ENCODE data around the gene GLP2R. TPM values are rescaled to one million over a fixed set of nuclear protein-coding genes. Genes with fewer than 3 reads are reported as not detected.

The GLP2R gene
- total and polyA plus RNA-seq, 9 donors, result 0.18 to 3.4 (median 0.57) TPM

DNA sequence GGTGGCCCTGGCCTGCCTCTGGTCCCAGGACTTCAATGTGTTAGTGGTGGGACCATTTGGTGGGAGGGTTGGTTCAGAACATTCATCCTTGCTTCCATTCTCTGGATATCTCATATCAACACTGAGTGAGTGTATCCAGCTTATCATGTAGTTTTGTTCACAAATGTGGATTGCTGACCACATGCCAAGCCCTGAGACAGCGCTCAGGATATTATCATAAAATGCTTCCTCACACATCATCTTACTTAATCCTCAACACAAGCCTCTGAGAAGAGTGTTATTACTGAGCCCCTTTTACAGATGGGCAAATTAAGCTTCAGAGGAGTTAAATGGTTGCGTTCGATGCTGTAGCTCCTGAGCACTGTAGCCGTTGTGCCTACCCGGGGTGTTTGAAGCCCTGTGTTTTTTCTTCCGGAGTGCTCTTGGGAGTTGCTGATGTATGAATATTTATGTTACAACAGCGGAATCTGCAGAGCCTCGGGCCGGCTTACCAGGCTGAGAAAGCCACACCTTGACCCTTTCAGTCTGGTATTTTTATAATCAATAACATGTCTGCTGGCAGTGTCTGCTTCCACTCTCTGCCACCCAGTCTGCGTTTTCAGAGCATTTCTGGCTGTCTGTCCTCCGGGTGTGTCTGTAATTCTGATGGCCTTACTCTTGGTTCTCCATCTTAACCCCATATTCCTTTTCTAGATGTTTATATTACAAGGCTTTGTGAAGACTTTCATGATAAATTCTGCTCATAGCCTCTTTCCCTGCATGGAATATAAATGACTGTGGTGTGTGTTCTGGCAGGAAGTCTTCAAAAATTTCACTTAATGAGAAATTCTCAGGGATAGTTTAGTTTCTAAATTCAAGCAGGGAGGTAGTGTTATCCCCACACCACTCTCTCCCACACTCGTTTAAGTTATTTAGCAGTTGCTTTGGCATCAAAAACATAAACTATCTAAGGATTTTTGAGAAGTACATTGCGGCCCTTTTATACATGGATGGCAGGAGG is 2.9 kb downstream of the GLP2R start:
- no peaks in the 10 kb centered on the region for H3K27me3 ChIP-seq
- peaks cover 6% of the 10 kb centered on the region for H3K4me1 ChIP-seq (ENCODE audit: insufficient read depth)
- TF ChIP-seq EP300 (IDR thresholded peaks at IDR 0.05) (no peak), CTCF (IDR thresholded peaks at IDR 0.05) (no peak), POLR2A (IDR thresholded peaks at IDR 0.05) (no peak)
- H3K36me3 ChIP-seq, result no peaks in the 10 kb centered on the region
- no peak overlapping the region for H3K27ac ChIP-seq
- no peak overlapping the region for H3K4me3 ChIP-seq
- intact Hi-C loops (cut with DNase I), result no loop called here
- WGBS, 3 donors, result 7 to 11% (median 9%) methylated on average over 13 of the region's 13 CpGs
- H3K9me3 ChIP-seq, result no peaks in the 10 kb centered on the region
- DNase-seq, result peak in 1 of 5 donors; percentile 47

- H3K27ac ChIP-seq, result peak overlapping the region in 1 of 2 donors; percentile 56
- no peak overlapping the region for H3K4me3 ChIP-seq
- peaks cover 6% of the 10 kb centered on the region for H3K4me1 ChIP-seq (ENCODE audit: insufficient read depth)
- no peaks in the 10 kb centered on the region for H3K36me3 ChIP-seq
- TF ChIP-seq EP300 (IDR thresholded peaks at IDR 0.05), result no peak
- TF ChIP-seq CTCF (IDR thresholded peaks at IDR 0.05), result no peak
- no peak for TF ChIP-seq POLR2A (IDR thresholded peaks at IDR 0.05)
- H3K9me3 ChIP-seq, result no peaks in the 10 kb centered on the region
- intact Hi-C loops (cut with DNase I), result no loop called here
- H3K27me3 ChIP-seq, result no peaks in the 10 kb centered on the region
- 13 to 42% (median 16%) methylated on average over 2 of the region's 2 CpGs for WGBS, 3 donors
- DNase-seq, result no peak
Measured at GRCh38 chr17:9829343-9829742, 3.6 kb downstream of the GLP2R start.

DNA sequence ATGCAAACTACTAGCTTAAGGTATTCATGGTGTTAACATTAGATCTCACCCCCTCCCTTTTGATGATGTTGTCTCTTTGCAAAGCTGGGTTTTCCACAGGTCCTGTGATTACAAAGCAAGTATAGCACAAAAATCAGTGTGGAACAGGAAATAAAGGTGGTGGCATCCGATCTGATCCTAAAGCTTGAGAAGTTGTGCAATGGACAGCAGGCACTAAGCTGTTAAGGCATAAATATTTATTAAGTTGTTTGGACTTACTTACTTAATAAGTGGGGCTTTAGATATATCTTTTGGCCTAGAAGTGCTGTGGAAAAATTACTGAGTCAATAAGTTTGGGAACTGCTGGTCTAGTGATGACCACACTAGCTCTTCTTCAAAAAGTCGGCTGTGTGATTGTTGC is 5.0 kb downstream of the GLP2R start:
- WGBS, 3 donors, result 78 to 82% (median 80%) methylated on average over 2 of the region's 2 CpGs
- DNase-seq, result no peak
- no peaks in the 10 kb centered on the region for H3K9me3 ChIP-seq
- H3K27me3 ChIP-seq, result no peaks in the 10 kb centered on the region
- no peaks in the 10 kb centered on the region for H3K36me3 ChIP-seq
- H3K4me3 ChIP-seq, result no peak overlapping the region
- TF ChIP-seq POLR2A (IDR thresholded peaks at IDR 0.05) (no peak), EP300 (IDR thresholded peaks at IDR 0.05) (no peak)
- H3K27ac ChIP-seq, result no peak overlapping the region
- peaks cover 6% of the 10 kb centered on the region for H3K4me1 ChIP-seq (ENCODE audit: insufficient read depth)
- intact Hi-C loops (cut with DNase I), result no loop called here

GRCh38 chr17:9833922-9834321 is 8.2 kb downstream of the GLP2R start:
- DNase-seq, result no peak
- TF ChIP-seq CTCF (IDR thresholded peaks at IDR 0.05) (no peak), POLR2A (IDR thresholded peaks at IDR 0.05) (no peak), EP300 (IDR thresholded peaks at IDR 0.05) (no peak)
- H3K36me3 ChIP-seq, result no peaks in the 10 kb centered on the region
- peaks cover 7% of the 10 kb centered on the region for H3K4me1 ChIP-seq (ENCODE audit: insufficient read depth)
- WGBS, 3 donors, result 91 to 96% (median 94%) methylated on average over 4 of the region's 4 CpGs
- no peaks in the 10 kb centered on the region for H3K27me3 ChIP-seq
- no peak overlapping the region for H3K27ac ChIP-seq
- H3K9me3 ChIP-seq, result no peaks in the 10 kb centered on the region
- no peak overlapping the region for H3K4me3 ChIP-seq
- intact Hi-C loops (cut with DNase I), result no loop called here
